K562 (cell line): ENCODE measurements around the gene PCBP3. TPM values are rescaled to one million over a fixed set of nuclear protein-coding genes. Genes with fewer than 3 reads are reported as not detected.

ENCODE experiments used
- ATAC-seq: fragments of 200-7000 bp; cut with Tn5 transposase; 3 replicates; pipeline ENCODE4 v1.9.1; 2020; ENCODE audit warnings: moderate library complexity
- BruUV-seq: library from RNA; stranded (reverse); fragments of 400-500 nt; replicated peaks from 2 replicates; lab custom pipeline; 2021; lab: Mats Ljungman, UMichigan
- CTCF ChIA-PET: fragments of 300-600 bp; formaldehyde crosslinking; extraction: SDS; loops from one replicate; lab custom pipeline; 2021; ENCODE audit warnings: low intra/inter-chr PET ratio; lab: Yijun Ruan, JAX
- POLR2A ChIA-PET: fragments of 300-600, 350-650 bp; sonication (Branson Sonifier 250); formaldehyde crosslinking; extraction: SDS; loops from one replicate; lab custom pipeline; 2021; ENCODE audit warnings: antibody characterized with exemption, inconsistent platforms; lab: Yijun Ruan, JAX
- DNase-seq, 4 experiments: peaks; one replicate each; pipeline versions ENCODE4 v3.0.0 to v3.0.0-alpha.2; 2011 to 2018; ENCODE audit warnings: low spot score in 3 of 4, mixed read lengths in 3 of 4; ENCODE audit errors: extremely low read depth in 1 of 4
- FAIRE-seq: peaks from 2 replicates; lab custom pipeline; 2011; peaks lifted over from hg19 to GRCh38; lab: Jason Lieb, UNC
- H2AFZ ChIP-seq: 2 replicates; pipeline ENCODE4 v1.6.0; 2011; ENCODE audit warnings: low read depth, low read length, control low read depth, inconsistent platforms
- H3K27ac ChIP-seq: fragments of 200-600 bp; 3 replicates; pipeline ENCODE4 v1.8.0; 2011; ENCODE audit warnings: low read depth, mild to moderate bottlenecking, control low read depth, inconsistent platforms, low read length, moderate library complexity, mixed read lengths; ENCODE audit errors: extremely low read depth
- H3K27me3 ChIP-seq, 2 experiments: fragments of 300-600 bp in 1 of 2; 2 replicates in 1 of 2; 3 replicates in 1 of 2; pipeline versions ENCODE4 v1.6.0 to v1.8.0; 2011; ENCODE audit warnings: inconsistent platforms in 2 of 2, low read length in 2 of 2, mild to moderate bottlenecking in 1 of 2, mixed read lengths in 1 of 2, moderate library complexity in 1 of 2; ENCODE audit not compliant: control insufficient read depth in 2 of 2, insufficient read depth in 2 of 2
- H3K36me3 ChIP-seq: fragments of 300-600 bp; 3 replicates; pipeline ENCODE4 v1.8.0; 2011; ENCODE audit warnings: mild to moderate bottlenecking, low read length, inconsistent platforms; ENCODE audit not compliant: control insufficient read depth, insufficient read depth
- H3K4me1 ChIP-seq, 2 experiments: fragments of 200-600 bp in 1 of 2; replicated peaks in 1 of 2; 2 replicates in 1 of 2; 3 replicates in 1 of 2; pipeline versions ENCODE4 v1.5.1 to v1.8.0; 2011; ENCODE audit warnings: inconsistent platforms in 2 of 2, low read length in 2 of 2, mild to moderate bottlenecking in 1 of 2, mixed read lengths in 1 of 2, moderate library complexity in 1 of 2; ENCODE audit not compliant: control insufficient read depth in 2 of 2, insufficient read depth in 2 of 2
- H3K4me2 ChIP-seq: 2 replicates; pipeline ENCODE4 v1.6.1; 2011; ENCODE audit warnings: low read length, control low read depth, inconsistent platforms, mixed read lengths; ENCODE audit not compliant: insufficient read depth
- H3K4me3 ChIP-seq: fragments of 200-600 bp; sonication (generic), shearing (Covaris generic); 2 replicates; pipeline ENCODE4 v1.5.1; 2016; ENCODE audit warnings: control low read depth, inconsistent platforms
- H3K79me2 ChIP-seq: fragments of 200-600 bp; 3 replicates; pipeline ENCODE4 v1.8.0; 2011; ENCODE audit warnings: low read length, inconsistent platforms; ENCODE audit not compliant: control insufficient read depth, insufficient read depth
- H3K9ac ChIP-seq, 2 experiments: 2 replicates each; pipeline versions ENCODE4 v1.6.0 to v1.6.1; 2011; ENCODE audit warnings: low read depth in 2 of 2, low read length in 2 of 2, control low read depth in 1 of 2, inconsistent platforms in 1 of 2, mild to moderate bottlenecking in 1 of 2, mixed read lengths in 1 of 2; ENCODE audit not compliant: insufficient read depth in 1 of 2
- H3K9me1 ChIP-seq: one replicate; pipeline ENCODE4 v1.6.0; 2011; ENCODE audit warnings: inconsistent platforms, mild to moderate bottlenecking, low read length, moderate library complexity; ENCODE audit not compliant: control insufficient read depth, insufficient read depth
- H3K9me3 ChIP-seq: replicated peaks from 2 replicates; pipeline ENCODE4 v1.5.1; 2011; ENCODE audit warnings: low read depth, low read length, inconsistent platforms; ENCODE audit not compliant: control insufficient read depth, insufficient read depth
- H4K20me1 ChIP-seq: replicated peaks from 2 replicates; pipeline ENCODE4 v1.6.1; 2011; ENCODE audit warnings: low read length, inconsistent platforms, mixed read lengths; ENCODE audit not compliant: control insufficient read depth, insufficient read depth
- MYNN ChIP-seq, 2 experiments: sonication (generic); formaldehyde crosslinking in 1 of 2; IDR thresholded peaks; 2 replicates each; pipeline versions ENCODE4 v1.5.0 to v1.6.1; 2016 to 2020; ENCODE audit warnings: antibody characterized with exemption in 1 of 2, missing genetic modification reagents in 1 of 2
- TFAP4 ChIP-seq: sonication (generic); formaldehyde crosslinking; IDR thresholded peaks from 2 replicates; pipeline ENCODE4 v1.8.0; 2022; ENCODE audit warnings: missing genetic modification reagents, mild to moderate bottlenecking, moderate library complexity, borderline replicate concordance
- ZKSCAN1 ChIP-seq: fragments of 150-350 bp; IDR thresholded peaks from 2 replicates; pipeline ENCODE4 v1.6.1; 2016; ENCODE audit warnings: low read depth, low read length
- ZNF175 ChIP-seq: fragments of 200-800 bp; sonication (Bioruptor generic); IDR thresholded peaks from 2 replicates; pipeline ENCODE4 v1.6.1; 2016; ENCODE audit warnings: low read depth, mild to moderate bottlenecking, missing genetic modification characterization, missing compliant biosample characterization
- WGBS: fragments of 100-300 bp; shearing (Covaris generic); methylation state at CpG from one replicate; pipeline ENCODE4 v1.1.6; 2016; ENCODE audit warnings: low coverage, mixed read lengths; ENCODE audit not compliant: insufficient coverage; ENCODE audit errors: missing lambda C conversion rate; 5-methylcytosine and 5-hydroxymethylcytosine counted together
- in situ Hi-C: fragments of 300-500 bp; cut with MboI; formaldehyde crosslinking; loops from 4 replicates; pipeline ENCODE4 v1.15.0; 2018; ENCODE audit warnings: inconsistent platforms, mixed read lengths
- intact Hi-C: fragments of 100-400 bp; cut with micrococcal nuclease; formaldehyde crosslinking; loops from 2 replicates; pipeline ENCODE4 v1.14.2; 2022
- polyA plus RNA-seq, 8 experiments: library from polyadenylated mRNA; depleted of rRNA in 4 of 8; stranded (reverse) in 5 of 8; unstranded in 3 of 8; fragments of >200 nt; fragmentation: Nextera tagmentation in 2 of 8; fragmentation: Illumina TruSeq in 1 of 8; extraction: Ambion mirVana in 2 of 8; extraction: Trizol in 1 of 8; gene quantifications; 2 replicates each; pipeline versions ENCODE4 v1.2.1 to v1.2.3, GENCODE V29; 2011 to 2014; ENCODE audit warnings: inconsistent platforms in 1 of 8, missing spikeins in 1 of 8
- total RNA-seq, 7 experiments: library from RNA; depleted of rRNA in 6 of 7; stranded (reverse); fragments of >200 nt in 6 of 7; fragmentation: Illumina TruSeq in 2 of 7; extraction: Trizol in 2 of 7; gene quantifications; 2 replicates each; pipeline versions ENCODE4 v1.2.1 to v1.2.3, GENCODE V29; 2011 to 2021; ENCODE audit warnings: low replicate concordance in 1 of 7

Gene PCBP3
- total and polyA plus RNA-seq, 9 of the 15 experiments (the other 6 are each of a cell fraction or from before 2014, with no cell fraction given): 0.18 TPM; not detected in 8

GRCh38 chr21:45866551-45866950 lies 223.0 kb downstream of the PCBP3 start:
- ChIA-PET POLR2A (no interaction called here), CTCF (no interaction called here)
- no peak overlapping the region for H3K4me2 ChIP-seq
- peaks cover 0 to 8% of the 10 kb centered on the region in 2 experiments; a peak in 1 of 5 replicates for H3K4me1 ChIP-seq
- no peak overlapping the region for H2AFZ ChIP-seq
- no peaks in the 10 kb centered on the region for H3K36me3 ChIP-seq
- H4K20me1 ChIP-seq: peaks cover 22% of the 10 kb centered on the region
- H3K27ac ChIP-seq: no peak overlapping the region
- H3K4me3 ChIP-seq: no peak overlapping the region
- in situ Hi-C loops (no loop called here), intact Hi-C loops (no loop called here)
- TF ChIP-seq TFAP4 (CRISPR knock-in tag) (no peak), ZKSCAN1 (no peak), ZNF175 (no peak), MYNN (IDR thresholded peaks at IDR 0.05) (no peak), MYNN (CRISPR knock-in tag; IDR thresholded peaks at IDR 0.05) (no peak)
- no peaks in the 10 kb centered on the region for H3K79me2 ChIP-seq
- peaks cover 62 to 85% of the 10 kb centered on the region in 2 experiments for H3K27me3 ChIP-seq
- H3K9me3 ChIP-seq: no peaks in the 10 kb centered on the region
- BruUV-seq: no TSS peak
- no peak for DNase-seq
- WGBS: 3% methylated on average over 9 of the region's 11 CpGs
- no peak overlapping the region for H3K9ac ChIP-seq
- no peak for FAIRE-seq
- ATAC-seq: no peak
- H3K9me1 ChIP-seq: no peaks in the 10 kb centered on the region
